ENCODE data around the gene MTUS2.

GRCh38 chr13:29509999-29510589, 690.0 kb downstream of the MTUS2 start:
- TF ChIP-seq CTCF (IDR thresholded peaks at IDR 0.05 in 8 of 11, conservative IDR thresholded peaks at IDR 0.05 in 3 of 11) (no peak), POLR2A (IDR thresholded peaks at IDR 0.05) (no peak), POLR2AphosphoS5 (IDR thresholded peaks at IDR 0.05) (no peak)
